Kidney tubule cell (primary cell): ENCODE results near the gene PCK2.

ENCODE experiments used
- DNase-seq: peaks from one replicate; pipeline ENCODE4 v3.0.0-alpha.2; 2018; ENCODE audit warnings: low spot score

Gene PCK2

DNA sequence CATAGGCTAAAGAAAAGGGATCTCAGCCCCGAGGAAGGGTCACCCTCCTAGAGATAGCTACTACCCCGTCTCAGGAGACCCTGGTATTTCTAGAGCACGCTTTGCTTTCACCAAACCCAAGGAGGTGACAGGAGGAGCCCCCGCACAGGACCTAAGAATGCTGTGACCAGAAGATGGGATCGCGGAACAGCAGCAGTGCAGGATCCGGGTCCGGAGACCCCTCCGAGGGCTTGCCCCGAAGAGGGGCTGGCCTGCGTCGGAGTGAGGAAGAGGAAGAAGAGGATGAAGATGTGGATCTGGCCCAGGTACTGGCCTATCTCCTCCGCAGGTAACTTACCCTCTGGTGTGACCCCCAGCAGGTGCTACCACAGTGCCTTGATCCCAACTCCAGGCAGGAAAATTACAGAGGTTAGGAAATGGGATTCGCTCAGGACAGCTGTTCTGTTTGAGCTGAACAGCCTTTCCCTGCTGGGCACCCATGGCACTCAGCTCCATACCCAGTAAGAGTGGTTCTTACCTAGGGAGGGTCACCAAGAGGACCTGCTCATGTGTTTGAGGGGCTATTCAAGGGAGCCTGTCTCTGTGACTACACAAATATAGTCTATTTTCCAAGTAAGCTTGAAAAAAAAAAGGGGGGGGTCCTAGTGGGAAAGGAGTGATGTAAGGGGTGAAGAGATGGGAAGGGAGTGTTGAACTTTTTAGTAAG is 21.5 kb downstream of the PCK2 start:
- DNase-seq, result no peak

DNA sequence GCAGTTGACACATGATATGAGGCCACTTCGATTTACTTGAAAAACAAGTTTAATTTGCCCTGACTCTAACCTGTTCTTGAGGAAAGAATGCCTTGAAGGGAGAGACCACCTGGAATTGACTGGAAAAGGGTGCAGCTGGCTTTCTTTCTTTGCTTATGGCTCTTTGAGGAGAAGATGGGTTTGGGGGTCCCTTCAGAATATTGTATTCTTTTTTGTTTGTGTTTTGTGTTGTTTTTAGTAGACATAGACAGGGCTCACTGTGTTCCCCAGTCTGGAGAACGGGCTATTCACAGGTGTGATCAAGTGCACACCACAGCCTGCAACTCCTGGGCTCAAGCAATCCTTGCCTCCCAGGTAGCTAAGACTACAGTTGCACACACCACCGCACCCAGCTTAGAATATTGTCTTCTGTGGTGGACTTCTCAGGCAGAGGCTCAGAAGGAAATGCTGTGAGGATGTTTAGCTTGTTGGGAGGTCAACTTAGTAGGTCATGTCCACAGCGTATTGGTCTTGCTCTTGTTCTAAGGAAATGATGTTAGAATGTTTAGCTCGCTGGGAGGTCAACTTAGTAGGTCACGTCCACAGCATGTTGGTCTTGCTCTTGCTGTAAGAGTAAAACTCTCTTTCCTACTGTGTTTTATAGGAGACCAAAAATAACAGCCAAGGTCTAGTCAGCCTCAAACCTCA is 22.2 kb downstream of the PCK2 start:
- no peak for DNase-seq

DNA sequence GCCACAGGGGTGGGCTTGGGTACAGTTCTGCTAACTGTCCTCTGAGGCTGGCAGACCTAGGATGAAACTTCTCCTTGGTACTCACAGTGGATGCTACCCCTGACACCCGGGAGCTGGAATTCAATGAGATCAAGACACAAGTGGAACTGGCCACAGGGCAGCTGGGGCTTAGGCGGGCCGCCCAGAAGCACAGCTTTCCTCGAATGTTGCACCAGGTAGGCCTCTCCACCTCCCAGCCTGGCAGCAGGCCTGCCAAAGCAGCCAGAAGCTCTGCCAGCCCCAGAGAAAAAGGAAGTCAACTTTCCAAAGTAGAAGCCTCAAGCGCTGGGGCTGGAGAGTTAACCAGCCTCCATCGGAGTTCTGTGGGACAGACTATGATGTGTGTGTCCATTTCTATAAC is 23.1 kb downstream of the PCK2 start:
- DNase-seq, result no peak

DNA sequence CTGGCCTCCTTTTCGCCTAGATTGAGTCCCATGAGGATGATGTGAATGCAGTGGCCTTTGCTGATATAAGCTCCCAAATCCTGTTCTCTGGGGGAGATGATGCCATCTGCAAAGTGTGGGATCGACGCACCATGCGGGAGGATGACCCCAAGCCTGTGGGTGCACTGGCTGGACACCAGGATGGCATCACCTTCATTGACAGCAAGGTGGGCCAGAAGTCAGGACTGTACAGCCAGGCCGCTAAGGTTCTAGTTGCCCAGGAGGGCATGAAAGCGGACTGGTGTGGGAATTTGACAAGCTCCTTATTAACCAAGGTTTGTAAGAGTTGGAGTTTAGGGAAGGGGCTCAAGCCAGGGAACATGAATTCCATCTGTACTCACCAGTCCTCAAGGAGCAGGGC is 25.6 kb downstream of the PCK2 start:
- DNase-seq, result no peak

DNA sequence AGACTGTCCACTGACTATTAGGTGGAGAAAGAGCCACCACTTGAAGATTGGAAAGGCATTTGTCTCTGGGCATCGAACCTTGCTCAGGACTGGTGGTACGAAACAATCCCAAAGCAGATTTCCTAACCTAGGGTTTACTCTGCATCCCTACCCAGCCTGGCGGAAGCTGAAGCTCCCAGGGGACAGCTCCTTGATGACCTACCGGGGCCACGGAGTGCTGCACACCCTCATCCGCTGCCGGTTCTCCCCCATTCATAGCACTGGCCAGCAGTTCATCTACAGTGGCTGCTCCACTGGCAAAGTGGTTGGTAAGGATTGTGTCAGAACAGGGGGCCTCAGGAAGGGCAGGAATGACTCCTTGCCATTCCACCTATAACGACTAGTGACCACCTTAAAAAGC is 27.1 kb downstream of the PCK2 start:
- DNase-seq, result no peak

DNA sequence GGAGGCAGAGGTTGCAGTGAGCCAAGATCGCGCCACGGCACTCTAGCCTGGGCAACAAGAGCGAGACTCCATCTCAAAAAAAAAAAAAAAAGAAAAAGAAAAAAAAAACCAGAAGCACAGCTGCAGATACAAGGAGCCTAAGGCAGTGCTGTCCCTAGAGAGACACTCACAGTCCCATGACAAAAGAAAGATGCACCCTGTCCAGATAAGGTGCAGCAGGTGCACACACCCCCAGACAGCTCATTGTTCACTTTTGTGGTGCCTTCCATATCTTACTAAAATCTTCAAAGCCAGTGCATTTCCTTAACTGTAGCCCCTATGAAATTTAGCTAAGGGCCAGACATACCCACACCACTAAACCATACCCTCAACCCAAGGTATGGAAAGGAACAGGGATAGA is 28.3 kb downstream of the PCK2 start:
- DNase-seq, result no peak

DNA sequence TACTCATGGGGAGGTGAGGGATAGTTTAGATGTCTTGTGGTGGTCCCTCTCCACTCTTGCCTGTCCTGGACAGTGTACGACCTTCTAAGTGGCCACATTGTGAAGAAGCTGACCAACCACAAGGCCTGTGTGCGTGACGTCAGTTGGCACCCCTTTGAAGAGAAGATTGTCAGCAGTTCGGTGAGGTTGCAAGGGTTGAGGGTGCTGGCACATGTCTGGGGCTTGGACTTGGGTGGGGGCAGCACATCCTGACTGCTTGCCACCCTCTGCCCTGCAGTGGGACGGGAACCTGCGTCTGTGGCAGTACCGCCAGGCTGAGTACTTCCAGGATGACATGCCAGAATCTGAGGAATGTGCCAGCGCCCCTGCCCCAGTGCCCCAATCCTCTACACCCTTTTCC is 28.8 kb downstream of the PCK2 start:
- no peak for DNase-seq

DNA sequence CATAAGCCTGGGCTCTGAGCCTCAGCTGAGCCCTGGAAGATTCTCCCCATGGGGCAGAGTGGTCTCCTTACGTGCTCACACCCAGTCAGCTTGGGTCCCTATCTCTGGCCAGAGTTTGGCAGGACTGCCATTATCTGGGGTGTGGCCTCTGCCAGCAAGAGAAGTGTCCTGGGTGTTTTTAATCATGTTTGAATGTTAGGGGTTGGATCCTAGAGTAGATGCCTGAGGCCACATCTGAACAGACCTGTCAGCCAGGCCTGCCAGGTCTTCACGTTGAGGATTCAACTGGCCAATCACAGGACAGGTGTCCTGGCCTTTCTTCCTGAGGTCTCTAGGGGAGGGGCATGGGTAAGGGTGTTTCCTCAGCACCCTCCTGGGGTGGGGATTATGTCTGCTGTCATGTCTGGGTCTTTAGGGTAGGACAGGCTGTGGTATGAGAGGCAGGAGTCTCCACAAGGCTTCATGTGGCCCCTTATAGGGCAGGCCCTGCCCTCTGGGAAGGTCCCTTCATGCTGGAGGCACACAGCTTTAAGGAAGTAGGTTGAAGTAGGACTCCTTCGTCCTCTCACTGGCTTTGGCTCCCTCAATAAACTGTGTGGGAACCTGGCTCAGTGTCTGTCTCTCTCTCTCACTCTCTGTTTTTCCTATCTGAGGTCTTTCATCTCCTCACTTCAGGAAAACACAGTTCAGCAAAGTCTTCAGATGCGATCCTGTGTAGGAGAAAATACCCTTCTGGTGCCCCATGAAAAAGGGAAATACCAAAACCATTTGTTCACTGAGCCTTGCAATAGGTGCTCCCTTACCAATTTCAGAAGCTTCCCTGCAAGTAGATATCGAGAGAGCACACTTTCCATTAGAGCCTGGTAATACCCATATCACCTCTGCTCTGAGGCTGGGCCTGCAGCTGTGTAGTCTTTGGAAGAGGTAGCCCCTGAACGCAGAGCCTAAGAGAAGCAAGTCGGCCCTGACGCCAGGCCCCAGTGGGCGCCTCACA is 29.6 kb downstream of the PCK2 start:
- no peak for DNase-seq

DNA sequence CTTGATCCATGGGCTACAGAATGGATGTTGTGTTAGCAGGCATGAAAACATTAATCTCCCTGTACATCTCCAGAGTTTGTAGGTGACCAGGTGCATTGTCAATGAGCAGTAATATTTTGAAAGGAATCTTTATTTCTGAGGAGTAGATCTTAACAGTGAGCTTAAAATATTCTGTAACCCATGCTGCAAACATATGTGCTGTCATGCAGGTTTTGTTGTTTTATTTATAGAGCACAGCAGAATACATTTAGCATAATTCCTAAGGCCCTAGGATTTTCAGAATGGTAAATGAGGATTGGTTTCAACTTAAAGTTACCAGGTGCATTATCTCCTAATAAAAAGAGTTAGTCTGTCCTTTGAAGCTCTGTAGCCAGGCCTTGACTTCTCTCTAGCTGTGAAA is 32.8 kb downstream of the PCK2 start:
- no peak for DNase-seq

DNA sequence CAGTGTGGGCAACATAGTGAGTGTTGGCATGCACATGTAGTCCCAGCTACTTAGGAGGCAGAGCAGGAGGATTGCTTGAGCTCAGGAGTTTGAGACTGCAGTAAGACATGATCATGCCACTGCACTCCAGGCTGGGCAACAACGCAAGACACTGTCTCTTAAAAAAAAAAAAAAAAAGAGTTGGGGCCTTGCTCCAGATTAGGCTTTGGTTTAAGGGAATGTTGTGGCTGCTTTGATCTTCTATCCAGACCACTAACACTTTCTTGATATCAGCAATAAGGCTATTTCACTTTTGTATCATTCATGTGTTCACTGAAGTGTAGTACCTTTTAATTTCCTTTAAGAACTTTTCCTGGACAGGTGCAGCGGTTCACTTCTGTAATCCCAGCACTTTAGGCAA is 33.6 kb downstream of the PCK2 start:
- no peak for DNase-seq

DNA sequence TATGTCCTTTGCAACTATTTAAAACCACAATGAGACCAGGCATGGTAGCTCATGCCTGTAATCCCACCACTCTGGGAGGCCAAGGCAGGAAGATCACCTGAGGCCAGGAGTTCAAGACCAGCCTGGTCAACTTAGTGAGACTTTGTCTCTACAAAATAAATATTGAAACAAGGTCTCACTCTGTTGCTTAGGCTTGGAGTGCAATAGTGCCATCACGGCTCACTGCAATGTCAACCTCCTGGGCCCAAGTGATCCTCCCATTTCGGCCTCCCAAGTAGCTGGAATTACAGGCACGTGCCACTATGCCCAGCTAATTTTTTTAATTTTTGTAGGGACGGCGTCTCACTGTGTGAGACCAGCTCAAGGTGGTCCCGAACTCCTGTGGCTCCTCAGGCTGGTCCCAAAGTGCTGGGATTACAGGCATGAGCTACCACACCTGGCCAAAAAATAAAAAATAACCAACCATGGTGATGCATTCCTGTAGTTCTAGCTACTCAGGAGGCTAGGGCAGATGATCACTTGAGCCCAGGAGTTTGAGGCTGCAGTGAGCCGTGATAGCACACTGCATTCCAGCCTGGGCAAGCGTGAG is 35.4 kb downstream of the PCK2 start:
- no peak for DNase-seq

DNA sequence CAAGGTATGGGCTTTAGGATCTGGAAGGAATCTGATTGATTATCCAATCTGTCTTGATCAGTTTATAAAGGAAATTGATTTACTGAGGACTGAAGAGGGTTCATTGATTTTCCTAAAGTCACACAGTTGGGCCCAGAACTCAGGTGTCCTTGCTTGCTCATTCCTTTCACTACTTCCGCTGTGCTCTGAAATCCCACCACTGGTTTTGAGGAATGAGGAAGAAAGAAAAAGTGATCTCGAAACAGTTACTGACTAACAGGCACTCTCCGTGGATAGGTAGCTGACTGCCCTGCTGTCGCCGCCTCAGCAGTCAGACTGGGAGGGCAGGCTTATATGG is 36.2 kb downstream of the PCK2 start, which contains the start of gene FITM1:
TSS of gene FITM1 (plus strand) at position 280 of the 337 bp plus-strand sequence. CDS start 905 bp downstream, outside the sequence.
- peak; percentile 84 for DNase-seq

DNA sequence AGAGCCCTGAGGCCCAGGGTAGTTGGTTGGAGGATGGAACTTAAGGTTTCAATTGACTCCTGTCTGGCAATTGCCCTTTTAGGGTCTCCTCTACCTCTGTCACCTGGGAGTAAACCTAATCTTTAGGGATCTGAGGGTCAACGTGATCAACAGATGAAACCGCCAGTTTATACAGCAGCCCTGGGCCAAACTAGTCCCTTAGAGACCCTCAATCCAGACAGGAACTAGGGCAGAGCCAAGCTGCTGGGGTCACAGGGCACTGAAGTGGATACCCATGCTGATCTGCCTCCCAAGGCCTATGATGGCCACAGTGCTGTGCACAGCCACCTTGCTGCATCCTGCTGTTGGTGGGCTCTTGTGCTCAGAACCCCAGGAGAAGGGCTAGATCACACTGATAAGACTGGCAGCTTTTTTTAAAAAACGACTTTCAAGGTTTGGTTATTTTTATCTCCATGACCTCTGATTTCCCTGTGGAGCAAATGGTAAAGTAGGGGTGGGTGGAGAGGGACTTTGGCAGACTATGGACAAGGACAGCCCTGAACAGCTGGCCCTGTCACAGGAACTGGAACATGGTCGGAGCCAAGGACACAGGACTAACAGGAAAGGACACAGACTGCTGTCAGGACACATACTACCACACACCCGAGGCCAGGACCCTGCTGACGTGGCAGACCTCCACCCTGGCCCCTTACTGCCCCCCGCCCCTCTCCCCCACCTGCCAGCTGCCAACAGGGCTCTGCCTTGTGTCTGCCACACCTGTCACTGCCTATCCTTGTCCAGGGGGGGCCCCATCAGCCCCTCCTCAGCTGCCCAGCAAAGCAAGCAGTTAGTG is 36.8 kb downstream of the PCK2 start:
- no peak for DNase-seq

DNA sequence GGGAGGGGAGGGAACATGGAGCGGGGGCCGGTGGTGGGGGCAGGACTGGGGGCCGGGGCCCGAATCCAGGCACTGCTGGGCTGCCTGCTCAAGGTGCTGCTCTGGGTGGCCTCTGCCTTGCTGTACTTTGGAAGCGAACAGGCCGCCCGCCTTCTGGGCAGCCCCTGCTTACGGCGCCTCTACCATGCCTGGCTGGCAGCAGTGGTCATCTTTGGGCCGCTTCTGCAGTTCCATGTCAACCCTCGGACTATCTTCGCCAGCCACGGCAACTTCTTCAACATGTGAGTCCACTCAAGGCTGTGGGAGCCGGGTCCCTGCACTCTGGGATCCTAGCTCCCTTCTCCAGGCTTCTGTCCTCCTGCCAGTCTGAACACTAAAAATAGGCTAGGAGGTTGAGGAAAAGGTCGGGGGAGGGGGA is 37.4 kb downstream of the PCK2 start:
- DNase-seq, result no peak

DNA sequence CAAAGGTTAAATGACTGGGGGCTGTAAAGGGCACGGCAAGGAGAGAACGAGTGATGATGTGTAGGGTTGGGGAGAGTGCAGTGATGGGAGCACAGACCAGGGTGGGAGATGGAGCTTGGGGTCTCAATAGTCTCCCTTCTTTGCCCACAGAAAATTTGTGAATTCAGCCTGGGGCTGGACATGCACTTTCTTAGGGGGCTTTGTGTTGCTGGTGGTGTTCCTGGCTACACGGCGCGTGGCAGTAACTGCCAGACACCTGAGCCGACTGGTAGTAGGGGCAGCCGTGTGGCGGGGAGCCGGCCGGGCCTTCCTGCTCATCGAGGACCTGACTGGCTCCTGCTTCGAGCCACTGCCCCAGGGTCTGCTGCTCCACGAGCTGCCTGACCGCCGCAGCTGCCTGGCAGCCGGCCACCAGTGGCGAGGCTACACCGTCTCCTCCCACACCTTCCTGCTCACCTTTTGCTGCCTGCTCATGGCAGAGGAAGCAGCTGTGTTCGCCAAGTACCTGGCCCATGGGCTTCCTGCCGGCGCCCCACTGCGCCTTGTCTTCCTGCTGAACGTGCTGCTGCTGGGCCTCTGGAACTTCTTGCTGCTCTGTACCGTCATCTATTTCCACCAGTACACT is 38.1 kb downstream of the PCK2 start:
- peak; percentile 66 for DNase-seq

DNA sequence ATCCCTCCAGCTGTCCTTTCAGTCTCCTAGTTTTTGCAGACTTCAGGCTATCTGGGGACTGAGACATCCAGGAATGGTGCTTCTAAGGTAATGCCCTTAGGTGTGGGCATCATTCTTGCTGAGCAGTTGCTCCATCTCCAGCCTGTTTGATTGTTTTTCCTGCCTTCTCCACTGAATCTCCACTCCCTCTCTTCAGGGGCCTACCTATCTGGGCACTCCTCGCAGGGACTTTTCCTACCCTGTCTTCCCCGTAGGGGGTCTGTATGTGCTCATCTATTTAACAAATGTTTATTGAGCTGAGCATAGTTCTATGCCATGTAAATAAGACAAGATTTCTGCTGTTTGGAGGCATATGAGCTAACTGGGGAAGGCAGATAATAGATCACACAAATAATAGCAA is 38.9 kb downstream of the PCK2 start:
- no peak for DNase-seq

DNA sequence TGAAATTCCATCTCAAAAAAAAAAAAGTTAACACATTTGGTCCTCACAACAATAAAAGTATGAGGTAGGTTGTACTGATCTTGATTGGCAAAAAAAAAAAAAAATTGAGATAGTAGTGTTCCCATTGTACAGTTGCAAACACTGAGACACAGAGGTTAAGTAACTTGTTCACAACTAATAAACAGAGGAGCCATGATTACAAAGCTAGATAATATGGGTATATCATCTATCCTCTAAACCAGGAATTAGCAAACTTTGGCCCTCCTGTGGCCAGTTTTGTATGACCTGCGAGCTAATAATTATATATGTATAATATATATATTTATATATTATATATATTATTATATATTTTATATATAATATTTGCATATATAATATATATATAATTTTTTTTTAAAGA is 39.6 kb downstream of the PCK2 start:
- DNase-seq, result no peak

DNA sequence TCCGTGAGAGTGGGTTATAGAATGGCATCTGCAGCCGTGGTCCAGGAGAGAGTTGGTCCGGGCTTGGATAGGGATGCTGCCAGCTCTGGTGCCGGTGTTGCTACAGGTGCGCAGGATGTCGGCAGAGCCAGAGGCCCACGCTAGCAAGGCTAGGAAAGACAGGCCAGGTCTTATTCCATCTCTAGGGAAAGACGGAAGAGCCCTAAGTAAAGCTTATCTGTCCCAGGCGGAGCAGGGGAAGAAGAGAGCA is 41.4 kb downstream of the PCK2 start:
- no peak for DNase-seq

DNA sequence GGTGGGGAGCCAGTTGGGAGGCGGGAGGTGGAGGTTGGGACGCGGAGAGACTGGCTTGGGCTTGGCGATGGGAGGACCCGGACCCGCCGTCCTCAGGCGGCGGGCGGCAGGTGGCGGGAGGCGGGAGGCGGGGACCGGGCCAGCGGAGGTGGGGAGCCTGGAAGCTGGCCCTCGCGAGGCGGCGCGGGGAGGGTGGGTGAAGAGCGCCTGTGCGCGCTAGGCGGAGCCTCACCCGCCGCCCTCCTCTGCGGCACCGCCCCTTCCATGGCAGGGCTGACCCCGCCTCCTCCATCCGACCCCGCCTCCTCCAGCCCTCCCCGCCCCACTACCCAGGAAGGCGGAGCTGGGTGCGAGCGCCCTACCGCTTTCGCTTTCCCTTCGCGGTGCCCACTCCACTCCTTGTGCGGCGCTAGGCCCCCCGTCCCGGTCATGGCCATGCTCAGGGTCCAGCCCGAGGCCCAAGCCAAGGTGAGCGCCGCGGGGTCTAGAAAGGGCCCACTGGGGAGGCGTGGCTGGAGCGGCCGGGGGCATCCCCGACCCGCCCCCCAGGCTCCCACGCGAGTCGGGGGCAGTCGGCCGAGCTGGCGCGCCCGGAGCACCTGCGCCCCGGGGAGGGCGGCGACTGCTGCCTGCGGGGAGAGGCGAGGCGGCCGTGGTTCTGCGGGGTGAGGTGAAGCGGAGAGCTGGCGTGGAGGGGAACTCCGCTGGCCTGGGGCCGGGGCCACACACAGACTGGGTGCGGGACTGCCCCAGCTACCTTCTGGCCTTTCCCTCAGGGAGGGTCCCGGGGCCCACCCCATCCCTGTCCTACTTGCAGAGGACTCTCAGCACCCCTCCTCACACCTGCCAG is 41.9 kb downstream of the PCK2 start, which contains the start of gene PSME1:
TSS of gene PSME1 (plus strand) at position 361 of the 850 bp plus-strand sequence. CDS start at position 430, 69 bp downstream.
- peak; percentile 93 for DNase-seq
